DMS153 (cell line): ENCODE data around the gene SIL1.

Experiments used
- DNase-seq: peaks from one replicate; lab custom pipeline; 2025; lab: John Stamatoyannopoulos, UW

SIL1 gene

GRCh38 chr5:138955671-138956295 is 242.4 kb downstream of the SIL1 start:
- DNase-seq: no peak

GRCh38 chr5:138955013-138955660 is 243.0 kb downstream of the SIL1 start:
- peak; percentile 74 for DNase-seq

DNA sequence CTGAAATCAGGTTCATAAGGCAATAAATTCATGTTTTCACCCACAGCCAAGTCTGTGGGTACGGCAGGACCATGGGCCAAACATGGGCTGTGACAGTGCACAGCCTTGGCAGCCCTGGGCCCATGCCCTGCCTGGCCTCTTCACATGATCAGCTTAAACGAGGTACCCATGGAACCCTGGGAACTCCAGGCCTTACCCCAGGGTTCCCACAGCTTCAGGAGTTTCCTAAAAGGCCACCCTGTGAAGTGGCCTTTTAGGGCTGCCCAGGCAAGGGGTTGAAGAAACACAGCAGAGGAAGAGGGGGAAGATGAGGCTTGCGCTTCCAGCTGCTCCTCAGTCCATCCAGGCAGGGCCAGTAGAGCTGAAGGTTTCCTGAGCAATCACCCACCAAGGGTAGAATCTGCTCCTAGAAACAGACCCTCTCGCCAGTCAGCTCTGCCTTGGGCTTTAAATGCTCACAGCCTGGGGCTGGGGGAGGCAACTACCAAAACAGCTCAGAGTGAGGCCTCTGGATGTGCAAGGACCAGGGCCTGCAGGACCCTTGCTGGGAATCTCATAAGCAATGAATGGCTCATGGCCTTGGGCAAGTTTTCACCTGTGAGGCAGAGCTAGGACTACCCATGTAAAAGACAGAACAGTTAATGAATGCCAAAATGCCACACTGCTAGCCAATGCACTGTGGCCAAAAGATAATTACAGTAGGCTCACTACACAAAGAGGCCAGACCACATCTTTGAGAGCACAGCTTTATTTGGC is 243.7 kb downstream of the SIL1 start:
- no peak for DNase-seq

DNA sequence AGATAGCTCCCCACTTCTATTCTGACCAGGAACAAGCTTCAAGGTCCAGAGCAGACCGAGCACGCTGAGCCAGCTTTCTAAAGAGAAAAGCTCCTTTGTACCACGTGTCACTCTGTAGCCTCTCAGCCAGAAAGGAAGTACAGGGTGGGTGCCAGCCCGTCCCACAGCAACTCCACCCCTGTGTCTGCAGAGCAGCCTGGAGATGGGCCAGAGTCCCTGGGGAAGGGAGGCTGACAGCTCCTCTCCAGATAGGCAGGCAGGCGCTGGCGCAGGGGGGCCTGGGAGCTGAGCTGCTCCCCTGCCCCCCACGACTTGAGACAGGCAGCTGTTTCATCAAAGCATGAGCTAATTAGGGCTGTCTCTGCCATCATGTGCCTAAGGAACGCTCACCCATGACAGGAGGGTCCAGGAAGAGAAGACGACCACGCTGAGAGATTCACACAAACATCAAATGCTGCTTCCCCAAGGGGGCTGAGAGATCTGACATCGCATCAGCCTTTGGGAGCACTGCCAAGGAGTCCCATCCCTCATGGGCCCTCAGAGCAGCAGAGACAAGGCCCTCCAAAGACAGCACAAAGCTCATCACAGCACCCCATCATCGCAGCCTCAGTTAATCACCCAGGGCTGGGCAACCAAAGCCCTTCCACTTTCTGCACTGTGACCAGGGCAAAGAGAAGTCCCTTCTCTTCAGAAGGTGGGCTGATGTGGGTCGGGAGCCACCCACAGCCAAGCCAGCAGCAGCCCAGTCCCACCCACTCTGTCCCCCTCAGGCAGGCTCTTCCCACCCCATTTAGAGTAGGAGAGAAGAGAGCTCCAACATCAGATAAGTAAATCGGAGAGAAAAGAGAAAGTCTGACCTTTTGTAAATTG is 244.5 kb downstream of the SIL1 start:
- peak; percentile 48 for DNase-seq

GRCh38 chr5:138952962-138953361 is 245.2 kb downstream of the SIL1 start:
- DNase-seq: no peak

GRCh38 chr5:138951986-138952735 is 246.0 kb downstream of the SIL1 start:
- DNase-seq: no peak

- no peak for DNase-seq
These were observed 246.8 kb downstream of the SIL1 start for GRCh38 chr5:138951091-138951985.

DNA sequence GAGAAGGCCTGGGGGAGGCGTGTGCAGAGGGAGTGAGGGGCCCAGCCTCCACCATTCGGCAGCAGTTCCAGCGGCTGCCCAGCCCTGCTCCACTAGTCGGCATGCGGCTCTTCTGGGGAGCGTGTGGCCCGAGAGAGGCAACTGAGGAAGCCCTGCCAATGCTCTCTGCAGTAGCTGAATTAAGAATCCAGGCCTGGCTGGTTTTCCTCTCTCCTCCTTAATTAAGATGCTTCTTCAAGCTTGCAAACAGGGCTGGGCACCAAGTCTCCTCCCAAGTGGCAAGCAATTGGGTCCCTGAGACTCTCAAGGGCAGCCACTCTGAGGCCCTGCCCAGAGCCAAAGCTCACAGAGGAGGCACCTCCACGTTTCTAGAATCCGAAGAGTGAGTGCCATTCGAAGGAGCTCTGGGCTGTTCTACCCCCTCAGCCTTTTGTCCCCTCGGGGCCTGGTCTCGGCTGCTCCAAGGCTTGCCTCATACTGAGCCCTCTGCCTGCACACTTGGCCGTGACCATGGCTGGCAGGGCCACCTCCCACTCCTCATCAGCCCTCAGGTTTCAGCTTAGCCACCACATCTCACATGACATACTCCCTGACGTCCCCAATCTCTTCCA is 247.6 kb downstream of the SIL1 start:
- no peak for DNase-seq

GRCh38 chr5:138949988-138950387 is 248.2 kb downstream of the SIL1 start:
- DNase-seq: no peak

DNA sequence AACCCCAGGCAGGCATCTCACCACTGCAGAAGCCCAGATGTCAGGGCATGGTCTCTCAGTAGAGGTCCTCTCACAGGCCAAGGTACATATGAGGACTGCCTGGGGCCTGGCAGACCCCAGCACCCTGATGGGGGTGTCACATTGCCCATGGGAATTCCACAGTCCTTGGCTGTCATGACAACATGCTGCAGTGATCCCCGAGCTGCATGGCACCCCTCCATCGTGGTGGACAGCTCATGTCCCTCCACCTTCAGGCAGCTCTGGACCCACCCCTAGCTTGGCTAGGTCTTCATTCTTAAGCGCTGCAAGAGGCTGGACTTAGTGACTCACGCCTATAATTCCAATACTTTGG is 249.0 kb downstream of the SIL1 start:
- no peak for DNase-seq

DNA sequence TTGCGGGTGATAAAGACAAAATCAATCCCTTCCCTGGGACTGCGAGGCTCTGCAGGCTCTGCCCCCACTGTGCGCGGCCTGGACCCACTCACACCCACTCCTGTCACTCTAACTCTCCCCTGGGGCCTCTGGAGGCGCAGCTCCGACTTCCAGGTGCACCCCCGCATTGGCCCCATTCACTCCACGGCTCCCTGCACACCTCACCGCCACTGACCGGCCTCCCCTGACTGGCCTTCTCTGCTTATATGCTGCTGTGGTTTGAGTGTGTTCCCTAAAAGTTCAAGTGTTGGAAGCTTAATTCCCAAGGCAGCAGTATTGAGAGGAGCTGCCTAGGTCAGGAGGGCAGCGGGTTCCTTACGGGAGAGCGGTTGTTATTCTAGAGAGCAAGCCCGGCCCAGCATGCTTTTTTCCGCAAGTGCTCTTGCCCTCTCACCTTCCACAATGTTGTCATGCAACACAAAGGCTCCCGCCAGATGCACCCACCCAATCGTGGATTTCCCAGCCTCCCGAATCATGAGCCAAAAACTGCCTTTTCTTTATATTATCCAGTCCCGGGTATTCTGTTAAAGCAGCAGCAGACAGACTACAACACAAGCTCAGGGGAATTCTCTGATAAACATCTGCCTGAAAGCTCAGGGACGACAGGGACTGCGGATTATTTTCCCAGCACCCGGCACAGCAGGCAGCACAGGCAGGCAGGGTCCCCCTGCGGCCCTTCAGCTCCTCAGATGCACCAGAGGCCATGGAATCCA is 249.5 kb downstream of the SIL1 start:
- DNase-seq: no peak

DNA sequence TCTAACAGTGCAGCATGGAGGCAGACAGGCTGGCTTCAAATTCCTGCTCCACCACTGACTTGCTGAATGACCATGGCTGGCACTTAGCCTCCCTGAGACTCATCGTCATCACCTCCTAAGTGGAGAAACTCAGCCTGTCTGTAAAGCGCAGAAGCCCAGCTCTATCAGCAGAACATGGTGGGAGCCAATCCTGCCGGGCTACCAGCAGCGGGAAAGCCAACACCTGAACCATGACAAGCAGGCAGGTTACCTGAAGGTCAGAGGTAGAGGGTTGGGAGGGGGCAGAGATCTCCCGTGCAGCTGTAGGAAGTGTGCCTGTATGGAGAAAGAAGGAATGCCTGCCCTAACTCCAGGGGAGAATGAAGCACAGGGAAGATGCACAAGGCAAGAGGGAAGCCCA is 250.4 kb downstream of the SIL1 start:
- DNase-seq: no peak

DNA sequence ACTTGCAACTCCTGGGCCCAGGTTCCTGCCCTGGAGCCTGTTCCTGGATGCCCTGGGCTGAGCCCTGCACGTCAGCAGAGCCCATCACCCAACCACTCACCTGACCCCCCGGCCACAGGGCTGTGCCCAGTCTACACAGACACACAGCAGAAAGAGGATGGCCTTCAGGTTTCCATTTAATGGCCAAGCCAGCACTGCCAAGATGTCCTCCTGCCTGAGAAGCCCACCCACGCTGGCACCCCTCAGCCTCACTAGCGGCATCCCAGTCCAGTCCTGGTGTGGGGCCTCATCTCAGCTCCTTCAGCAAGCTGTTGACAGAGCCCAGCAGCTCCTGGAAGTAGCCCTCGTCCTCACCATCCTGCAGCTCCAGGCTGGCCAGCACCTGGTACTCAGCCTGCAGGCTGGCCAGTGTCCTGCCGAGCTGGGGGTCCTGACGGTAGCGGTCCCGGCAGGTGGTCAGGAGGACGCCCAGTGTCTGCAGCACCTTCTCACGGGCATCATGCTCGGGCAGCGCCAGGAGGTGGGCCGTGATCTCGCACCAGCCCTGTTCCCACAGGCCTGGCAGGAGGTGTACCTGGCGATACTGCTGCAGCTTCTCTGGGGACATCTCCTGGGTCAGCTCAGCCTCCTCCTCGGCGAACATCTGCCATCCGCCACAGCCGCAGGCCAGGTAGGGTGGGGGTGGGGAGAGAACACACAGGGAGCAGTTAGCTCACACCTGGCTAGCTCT is 251.2 kb downstream of the SIL1 start:
- DNase-seq: no peak

GRCh38 chr5:138946241-138946623 is 251.9 kb downstream of the SIL1 start:
- DNase-seq: no peak

DNA sequence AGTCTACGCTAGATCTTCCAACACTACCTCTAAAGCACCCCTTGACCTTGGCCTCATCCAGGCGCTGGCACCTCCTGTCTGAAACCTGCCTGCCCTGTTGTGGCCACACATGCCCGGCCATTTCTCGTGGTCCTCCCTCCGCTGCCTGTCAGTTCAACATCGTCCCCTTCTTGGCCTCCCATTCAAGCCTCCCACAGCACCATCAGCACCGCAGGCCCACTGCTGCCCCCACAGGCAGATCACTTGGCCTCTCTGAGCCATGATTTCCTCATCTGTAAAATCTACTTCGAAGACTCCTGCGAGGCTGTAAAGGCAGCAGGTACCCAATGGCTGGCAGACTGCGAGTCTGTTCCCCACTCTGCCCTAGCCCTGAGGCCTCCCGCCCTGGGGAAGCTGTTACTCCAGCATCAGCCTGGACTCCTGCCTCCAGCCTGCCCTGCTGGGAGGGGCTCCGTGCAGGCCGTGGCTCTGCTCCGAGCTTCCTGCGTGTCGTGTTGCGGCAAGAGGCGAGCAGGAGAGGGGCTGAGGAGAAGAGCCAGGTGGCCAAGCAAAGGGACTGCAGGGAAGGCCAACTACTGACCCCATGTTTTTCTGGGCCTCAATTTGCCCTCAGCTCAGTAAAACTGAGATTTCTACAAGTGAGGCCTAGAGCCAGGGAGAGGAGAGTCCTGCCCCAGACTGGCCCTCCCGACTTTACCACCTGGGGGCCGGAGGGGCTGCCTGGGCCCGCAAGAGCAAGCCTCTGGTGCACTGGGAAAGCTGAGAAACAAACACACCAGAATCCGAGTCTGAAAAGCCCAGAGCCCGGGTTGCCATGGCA is 252.5 kb downstream of the SIL1 start:
- DNase-seq: no peak

DNA sequence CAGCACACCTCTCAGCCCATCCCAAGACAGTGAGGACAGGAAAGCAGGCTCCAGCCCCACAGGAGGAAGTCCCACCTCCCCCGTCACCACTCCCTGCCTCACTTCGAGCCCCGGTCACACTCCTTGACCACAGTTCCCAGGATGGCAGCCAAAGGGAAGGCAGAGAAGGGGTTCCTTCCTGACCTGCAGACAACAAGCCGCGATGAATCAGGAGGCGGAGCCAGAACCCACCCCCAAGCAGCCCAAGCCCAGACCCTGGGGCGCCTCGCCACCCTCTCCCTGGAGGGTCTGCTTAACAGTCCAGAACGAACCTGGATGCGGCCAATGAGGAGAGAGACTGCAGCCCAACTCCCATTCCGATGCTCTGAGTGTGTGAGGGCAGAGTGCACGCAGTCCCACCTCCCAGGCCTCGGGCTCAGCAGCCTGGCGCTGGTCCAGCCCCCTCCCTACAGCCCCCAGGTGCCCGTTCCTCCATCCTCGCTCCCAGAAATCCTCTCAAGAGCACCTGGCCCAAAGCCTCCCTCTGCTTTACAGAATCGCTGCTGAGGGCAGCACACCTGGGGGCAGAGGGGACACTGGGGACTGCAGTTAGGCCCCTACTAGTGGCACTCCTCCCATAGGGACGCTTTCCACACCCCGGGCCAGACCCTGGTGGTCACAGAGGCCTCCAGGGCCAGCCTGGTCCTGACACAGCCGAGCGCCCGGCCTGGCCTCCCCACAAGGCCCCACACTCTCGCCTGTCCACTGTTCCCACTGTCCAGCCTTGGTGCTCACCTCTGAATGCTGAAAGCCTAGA is 253.4 kb downstream of the SIL1 start:
- no peak for DNase-seq

- no peak for DNase-seq
These were observed 254.5 kb downstream of the SIL1 start for GRCh38 chr5:138943599-138944173.
